ENCODE measurements around the gene LIMCH1.
"Not testable (repeated sequence)": the region's sequence is repeated elsewhere in the genome, so short reads cannot be mapped to it uniquely, and the experiment has no call there.

The LIMCH1 gene

GRCh38 chr4:41683326-41683725, 145.4 kb downstream of the LIMCH1 start:
- DNase-seq (ENCODE audit: low read depth), result no peak

GRCh38 chr4:41686893-41687292, 148.9 kb downstream of the LIMCH1 start:
- no peak for DNase-seq (ENCODE audit: low read depth)

- no peak for DNase-seq (ENCODE audit: low read depth)
These were observed 150.0 kb downstream of the LIMCH1 start for GRCh38 chr4:41687971-41688370.

- peak; percentile 26 for DNase-seq (ENCODE audit: low read depth)
These were observed 154.9 kb downstream of the LIMCH1 start for GRCh38 chr4:41692717-41693345.

GRCh38 chr4:41693629-41694028, 155.7 kb downstream of the LIMCH1 start:
- no peak for DNase-seq (ENCODE audit: low read depth)

GRCh38 chr4:41696131-41696530, 158.2 kb downstream of the LIMCH1 start:
- DNase-seq (ENCODE audit: low read depth), result no peak

GRCh38 chr4:41696763-41697162, 158.8 kb downstream of the LIMCH1 start:
- DNase-seq (ENCODE audit: low read depth), result no peak

- no peak for DNase-seq (ENCODE audit: low read depth)
These were observed 164.0 kb downstream of the LIMCH1 start for GRCh38 chr4:41701983-41702382.

- DNase-seq (ENCODE audit: low read depth), result no peak
These were observed 164.8 kb downstream of the LIMCH1 start for GRCh38 chr4:41702770-41703169.

GRCh38 chr4:41703785-41704184, 165.8 kb downstream of the LIMCH1 start:
- no peak for DNase-seq (ENCODE audit: low read depth)

GRCh38 chr4:41709844-41710481, 172.0 kb downstream of the LIMCH1 start:
- DNase-seq (ENCODE audit: low read depth), result no peak

GRCh38 chr4:41711654-41712053, 173.7 kb downstream of the LIMCH1 start:
- DNase-seq (ENCODE audit: low read depth), result not testable (repeated sequence)

GRCh38 chr4:41712425-41712824, 174.5 kb downstream of the LIMCH1 start:
- no peak for DNase-seq (ENCODE audit: low read depth)

GRCh38 chr4:41713768-41714167, 175.8 kb downstream of the LIMCH1 start:
- DNase-seq (ENCODE audit: low read depth), result no peak

- DNase-seq (ENCODE audit: low read depth), result no peak
These were observed 176.5 kb downstream of the LIMCH1 start for GRCh38 chr4:41714364-41715000.

- DNase-seq (ENCODE audit: low read depth), result no peak
These were observed 177.2 kb downstream of the LIMCH1 start for GRCh38 chr4:41715155-41715554.

GRCh38 chr4:41718907-41719306, 180.9 kb downstream of the LIMCH1 start:
- no peak for DNase-seq (ENCODE audit: low read depth)

- DNase-seq (ENCODE audit: low read depth), result no peak
These were observed 181.5 kb downstream of the LIMCH1 start for GRCh38 chr4:41719417-41719816.

GRCh38 chr4:41722181-41722580, 184.2 kb downstream of the LIMCH1 start:
- no peak for DNase-seq (ENCODE audit: low read depth)

- DNase-seq (ENCODE audit: low read depth), result no peak
These were observed 185.3 kb downstream of the LIMCH1 start for GRCh38 chr4:41723286-41723685.

- DNase-seq (ENCODE audit: low read depth), result no peak
These were observed 187.3 kb downstream of the LIMCH1 start for GRCh38 chr4:41725254-41725653.

GRCh38 chr4:41727861-41728572, 190.1 kb downstream of the LIMCH1 start:
- DNase-seq (ENCODE audit: low read depth), result no peak

GRCh38 chr4:41728573-41728913, 190.6 kb downstream of the LIMCH1 start:
- DNase-seq (ENCODE audit: low read depth), result no peak

All from activated T-cell treated with anti-CD3 and anti-CD28 coated beads for 48 hours (primary cell).